H1 (cell line): ENCODE measurements around the gene LHX2. TPM values are rescaled to one million over a fixed set of nuclear protein-coding genes. Genes with fewer than 3 reads are reported as not detected.
A peak's percentile ranks its signal among the peaks of the same experiment; 100 is the strongest.

Source experiments
- CTCF ChIA-PET: fragments of 300-600 bp; sonication (Branson Sonifier 250); formaldehyde crosslinking; loops from one replicate; lab custom pipeline; 2021; ENCODE audit not compliant: partially characterized antibody; lab: Charles Lee
- POLR2A ChIA-PET: fragments of 300-600 bp; sonication (Branson Sonifier 250); formaldehyde crosslinking; loops from one replicate; lab custom pipeline; 2021; ENCODE audit warnings: inconsistent platforms; ENCODE audit not compliant: partially characterized antibody; lab: Charles Lee
- DNase-seq, 2 experiments: peaks; one replicate each; pipeline versions ENCODE4 v3.0.0 to v3.0.0-alpha.2; 2010 to 2022; ENCODE audit warnings: low spot score in 2 of 2, low read depth in 1 of 2, mixed read lengths in 1 of 2
- FAIRE-seq: peaks from 2 replicates; lab custom pipeline; 2011; peaks lifted over from hg19 to GRCh38; lab: Jason Lieb, UNC
- H2AFZ ChIP-seq: 2 replicates; pipeline ENCODE4 v1.8.1; 2012; ENCODE audit warnings: low read length, inconsistent platforms
- H2AK5ac ChIP-seq: 2 replicates; pipeline ENCODE4 v1.6.1; 2013; ENCODE audit warnings: low read depth, low read length
- H2BK120ac ChIP-seq: replicated peaks from 2 replicates; pipeline ENCODE3; 2013; ENCODE audit warnings: low read depth, low read length, inconsistent platforms
- H2BK12ac ChIP-seq: 2 replicates; pipeline ENCODE4 v1.6.1; 2013; ENCODE audit warnings: low read depth, low read length
- H2BK15ac ChIP-seq: 2 replicates; pipeline ENCODE4 v1.6.1; 2013; ENCODE audit warnings: low read length
- H2BK20ac ChIP-seq: 2 replicates; pipeline ENCODE4 v1.6.1; 2013; ENCODE audit warnings: low read length
- H2BK5ac ChIP-seq: 2 replicates; pipeline ENCODE4 v1.6.1; 2013; ENCODE audit warnings: low read depth, low read length
- H3K14ac ChIP-seq: 2 replicates; pipeline ENCODE4 v1.6.1; 2013; ENCODE audit warnings: inconsistent platforms; ENCODE audit not compliant: insufficient read length
- H3K18ac ChIP-seq: 2 replicates; pipeline ENCODE4 v1.6.1; 2013; ENCODE audit warnings: low read length; ENCODE audit errors: extremely low read depth
- H3K23ac ChIP-seq: 2 replicates; pipeline ENCODE4 v1.6.1; 2013; ENCODE audit warnings: inconsistent platforms; ENCODE audit not compliant: insufficient read length
- H3K23me2 ChIP-seq: 2 replicates; pipeline ENCODE4 v1.6.1; 2013; ENCODE audit warnings: low read depth, low read length
- H3K27ac ChIP-seq: 2 replicates; pipeline ENCODE4 v1.6.1; 2011; ENCODE audit warnings: low read depth, low read length, inconsistent platforms
- H3K27me3 ChIP-seq, 4 experiments: replicated peaks in 1 of 4; 1 replicate in 1 of 4; 2 replicates in 3 of 4; pipeline versions ENCODE4 v1.6.1 to v1.8.1; 2011 to 2013; ENCODE audit warnings: low read length in 3 of 4, mild to moderate bottlenecking in 3 of 4, inconsistent platforms in 2 of 4, mixed read lengths in 2 of 4, moderate library complexity in 1 of 4; ENCODE audit not compliant: control insufficient read depth in 3 of 4, insufficient read depth in 3 of 4; ENCODE audit errors: extremely low read depth in 1 of 4
- H3K36me3 ChIP-seq, 4 experiments: 2 replicates each; pipeline versions ENCODE4 v1.6.1 to v1.8.1; 2011 to 2013; ENCODE audit warnings: mild to moderate bottlenecking in 4 of 4, low read length in 3 of 4, moderate library complexity in 2 of 4, control low read depth in 1 of 4, inconsistent platforms in 1 of 4; ENCODE audit not compliant: insufficient read depth in 4 of 4, control insufficient read depth in 2 of 4
- H3K4ac ChIP-seq: replicated peaks from 2 replicates; pipeline ENCODE3; 2013; ENCODE audit warnings: low read length, low read depth, mixed read lengths, inconsistent platforms; ENCODE audit not compliant: insufficient read length
- H3K4me1 ChIP-seq, 4 experiments: replicated peaks in 1 of 4; 1 replicate in 1 of 4; 2 replicates in 3 of 4; pipeline versions ENCODE4 v1.6.1 to v1.8.1; 2011 to 2013; ENCODE audit warnings: low read length in 3 of 4, inconsistent platforms in 2 of 4, mixed read lengths in 1 of 4; ENCODE audit not compliant: insufficient read depth in 4 of 4, control insufficient read depth in 3 of 4
- H3K4me2 ChIP-seq, 2 experiments: 2 replicates each; pipeline versions ENCODE4 v1.6.1 to v1.8.1; 2011 to 2013; ENCODE audit warnings: low read depth in 2 of 2, low read length in 2 of 2, control low read depth in 1 of 2, inconsistent platforms in 1 of 2, mild to moderate bottlenecking in 1 of 2; ENCODE audit not compliant: insufficient read depth in 1 of 2
- H3K4me3 ChIP-seq, 4 experiments: fragments of 200-600, 300-600 bp in 1 of 4; sonication (generic), shearing (Covaris generic), sonication (Bioruptor Twin) in 1 of 4; 2 replicates each; pipeline versions ENCODE4 v1.5.1 to v1.8.1; 2011 to 2016; ENCODE audit warnings: low read length in 4 of 4, low read depth in 3 of 4, control low read depth in 2 of 4, inconsistent platforms in 2 of 4, mild to moderate bottlenecking in 2 of 4, mixed read lengths in 1 of 4, moderate library complexity in 1 of 4; ENCODE audit not compliant: insufficient read depth in 2 of 4; ENCODE audit errors: extremely low read depth in 1 of 4
- H3K56ac ChIP-seq: replicated peaks from 2 replicates; pipeline ENCODE3; 2013; ENCODE audit warnings: low read depth, mild to moderate bottlenecking, mixed read lengths, low read length, inconsistent platforms; ENCODE audit not compliant: insufficient read length
- H3K79me1 ChIP-seq: 2 replicates; pipeline ENCODE4 v1.6.1; 2013; ENCODE audit warnings: low read depth, low read length, control low read depth
- H3K79me2 ChIP-seq, 2 experiments: 2 replicates each; pipeline versions ENCODE4 v1.6.1 to v1.8.1; 2012 to 2013; ENCODE audit warnings: low read length in 2 of 2, mild to moderate bottlenecking in 2 of 2, inconsistent platforms in 1 of 2; ENCODE audit not compliant: insufficient read depth in 2 of 2, control insufficient read depth in 1 of 2
- H3K9ac ChIP-seq, 4 experiments: replicated peaks in 1 of 4; 1 replicate in 1 of 4; 2 replicates in 3 of 4; pipeline versions ENCODE4 v1.6.1 to v1.8.1; 2011 to 2013; ENCODE audit warnings: low read depth in 3 of 4, low read length in 3 of 4, control low read depth in 2 of 4, mild to moderate bottlenecking in 2 of 4, moderate library complexity in 2 of 4, inconsistent platforms in 1 of 4; ENCODE audit errors: extremely low read depth in 1 of 4
- H3K9me3 ChIP-seq, 2 experiments: 2 replicates each; pipeline versions ENCODE4 v1.6.1 to v1.8.1; 2012 to 2013; ENCODE audit warnings: mild to moderate bottlenecking in 2 of 2, moderate library complexity in 2 of 2, control low read depth in 1 of 2, inconsistent platforms in 1 of 2, low read depth in 1 of 2, low read length in 1 of 2, mixed read lengths in 1 of 2; ENCODE audit not compliant: insufficient read depth in 2 of 2
- H4K20me1 ChIP-seq, 2 experiments: replicated peaks in 1 of 2; 2 replicates each; pipeline versions ENCODE3 to v1.8.1; 2011 to 2013; ENCODE audit warnings: inconsistent platforms in 2 of 2, low read length in 2 of 2, mild to moderate bottlenecking in 1 of 2; ENCODE audit not compliant: insufficient read depth in 2 of 2, control insufficient read depth in 1 of 2
- H4K5ac ChIP-seq: 2 replicates; pipeline ENCODE4 v1.6.1; 2013; ENCODE audit warnings: low read length, low read depth, mixed read lengths, inconsistent platforms; ENCODE audit not compliant: insufficient read length
- H4K8ac ChIP-seq: 2 replicates; pipeline ENCODE4 v1.8.0; 2013; ENCODE audit warnings: mild to moderate bottlenecking, moderate library complexity, low read length, inconsistent platforms; ENCODE audit not compliant: insufficient read depth; ENCODE audit errors: extremely low read depth
- H4K91ac ChIP-seq: replicated peaks from 2 replicates; pipeline ENCODE3; 2013; ENCODE audit warnings: low read length, mixed read lengths, inconsistent platforms; ENCODE audit not compliant: insufficient read length
- KDM1A ChIP-seq: fragments of 200-600, 300-600 bp; sonication (generic); IDR thresholded peaks from 2 replicates; pipeline ENCODE4 v1.7.1; 2016; ENCODE audit warnings: mild to moderate bottlenecking, low read length, borderline replicate concordance
- NANOG ChIP-seq: IDR thresholded peaks from 2 replicates; pipeline ENCODE4 v1.6.1; 2011; ENCODE audit warnings: low read length, low read depth, mild to moderate bottlenecking, inconsistent platforms; ENCODE audit not compliant: insufficient read depth, poor library complexity, severe bottlenecking
- PHF8 ChIP-seq: fragments of 200-600 bp; sonication (generic); conservative IDR thresholded peaks from 2 replicates; pipeline ENCODE4 v1.7.1; 2012; ENCODE audit warnings: low read depth, mild to moderate bottlenecking, inconsistent platforms, low read length, moderate library complexity
- RBBP5 ChIP-seq: IDR thresholded peaks from 2 replicates; pipeline ENCODE4 v1.7.1; 2012; ENCODE audit warnings: low read depth, mild to moderate bottlenecking, inconsistent platforms, low read length, moderate library complexity, borderline replicate concordance
- SP4 ChIP-seq: IDR thresholded peaks from 2 replicates; pipeline ENCODE4 v1.6.1; 2012; ENCODE audit warnings: low read length, inconsistent platforms
- WGBS, 2 experiments: shearing (Covaris generic) in 1 of 2; methylation state at CpG; one replicate each; pipeline versions ENCODE4 v1.1.6 to v1.1.7; 2013 to 2015; ENCODE audit warnings: low lambda C conversion rate in 2 of 2, mixed read lengths in 2 of 2, inconsistent platforms in 1 of 2, low coverage in 1 of 2, missing lambda C conversion rate in 1 of 2; ENCODE audit not compliant: insufficient replicate concordance in 2 of 2, insufficient coverage in 1 of 2, insufficient read length in 1 of 2; ENCODE audit errors: extremely low coverage in 1 of 2, missing lambda C conversion rate in 1 of 2; 5-methylcytosine and 5-hydroxymethylcytosine counted together
- long read RNA-seq, 2 experiments: library from RNA in 1 of 2; library from capped mRNA in 1 of 2; stranded (forward); transcript quantifications; one replicate each; pipeline ENCODE4 v2.0.0, GENCODE V29; 2021; ENCODE audit warnings: inconsistent platforms in 1 of 2
- polyA minus RNA-seq, 3 experiments: library from RNA; depleted of rRNA, polyadenylated mRNA; stranded (reverse); fragments of >200 nt; gene quantifications; 1 replicate in 2 of 3; 2 replicates in 1 of 3; pipeline ENCODE4 v1.2.3, GENCODE V29; 2011
- polyA plus RNA-seq, 7 experiments: library from polyadenylated mRNA; depleted of rRNA in 3 of 7; stranded (reverse) in 5 of 7; unstranded in 2 of 7; fragments of >200 nt in 5 of 7; fragments of 200-250 nt in 2 of 7; gene quantifications; 1 replicate in 5 of 7; 2 replicates in 1 of 7; 4 replicates in 1 of 7; pipeline versions ENCODE4 v1.2.1 to v1.2.3, GENCODE V29; 2011 to 2013; ENCODE audit warnings: missing spikeins in 2 of 7, mixed read lengths in 2 of 7
- total RNA-seq: library from RNA; stranded (reverse); fragmentation: NEBNext Ultra II Directional; extraction: Animal tissue kit (Norgen Biotek cat#: 25700); gene quantifications from 2 replicates; pipeline ENCODE4 v1.2.1, GENCODE V29; 2021
- TF ChIP-seq, protein P1 (sequence below): IDR thresholded peaks from 2 replicates; pipeline ENCODE4 v1.6.1; 2012; ENCODE audit warnings: inconsistent platforms

The LHX2 gene, protein sequence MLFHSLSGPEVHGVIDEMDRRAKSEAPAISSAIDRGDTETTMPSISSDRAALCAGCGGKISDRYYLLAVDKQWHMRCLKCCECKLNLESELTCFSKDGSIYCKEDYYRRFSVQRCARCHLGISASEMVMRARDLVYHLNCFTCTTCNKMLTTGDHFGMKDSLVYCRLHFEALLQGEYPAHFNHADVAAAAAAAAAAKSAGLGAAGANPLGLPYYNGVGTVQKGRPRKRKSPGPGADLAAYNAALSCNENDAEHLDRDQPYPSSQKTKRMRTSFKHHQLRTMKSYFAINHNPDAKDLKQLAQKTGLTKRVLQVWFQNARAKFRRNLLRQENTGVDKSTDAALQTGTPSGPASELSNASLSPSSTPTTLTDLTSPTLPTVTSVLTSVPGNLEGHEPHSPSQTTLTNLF
- total RNA-seq (0.11 and 0.17 TPM in 2 replicates), polyA plus RNA-seq (2011; rRNA removed) (0.72 and 0.86 TPM in 2 replicates), polyA minus RNA-seq (2011; rRNA and poly(A)+ RNA removed) (0.49 TPM in 1 of 2 replicates, not detected in the other)
- 0.66 TPM for polyA plus RNA-seq (2011; cell fraction: cytosol; rRNA removed)
- 0.20 TPM for polyA plus RNA-seq (2011; cell fraction: nucleus; rRNA removed)
- polyA plus RNA-seq (2012, experiment 1 of 2) = 0.31 to 0.59 TPM (median 0.37 TPM) in 3 of 4 replicates, not detected in the other
- polyA plus RNA-seq (2012, experiment 2 of 2) = 0.66 TPM
- polyA plus RNA-seq (2013, experiment 1 of 2) = 0.34 TPM
- polyA plus RNA-seq (2013, experiment 2 of 2) = 0.20 TPM
- not detected for polyA minus RNA-seq (2011; cell fraction: cytosol; rRNA and poly(A)+ RNA removed)
- 0.50 TPM for polyA minus RNA-seq (2011; cell fraction: nucleus; rRNA and poly(A)+ RNA removed)
- long read RNA-seq, experiment 1 = 0 reads
- long read RNA-seq, experiment 2 = 0 reads

DNA sequence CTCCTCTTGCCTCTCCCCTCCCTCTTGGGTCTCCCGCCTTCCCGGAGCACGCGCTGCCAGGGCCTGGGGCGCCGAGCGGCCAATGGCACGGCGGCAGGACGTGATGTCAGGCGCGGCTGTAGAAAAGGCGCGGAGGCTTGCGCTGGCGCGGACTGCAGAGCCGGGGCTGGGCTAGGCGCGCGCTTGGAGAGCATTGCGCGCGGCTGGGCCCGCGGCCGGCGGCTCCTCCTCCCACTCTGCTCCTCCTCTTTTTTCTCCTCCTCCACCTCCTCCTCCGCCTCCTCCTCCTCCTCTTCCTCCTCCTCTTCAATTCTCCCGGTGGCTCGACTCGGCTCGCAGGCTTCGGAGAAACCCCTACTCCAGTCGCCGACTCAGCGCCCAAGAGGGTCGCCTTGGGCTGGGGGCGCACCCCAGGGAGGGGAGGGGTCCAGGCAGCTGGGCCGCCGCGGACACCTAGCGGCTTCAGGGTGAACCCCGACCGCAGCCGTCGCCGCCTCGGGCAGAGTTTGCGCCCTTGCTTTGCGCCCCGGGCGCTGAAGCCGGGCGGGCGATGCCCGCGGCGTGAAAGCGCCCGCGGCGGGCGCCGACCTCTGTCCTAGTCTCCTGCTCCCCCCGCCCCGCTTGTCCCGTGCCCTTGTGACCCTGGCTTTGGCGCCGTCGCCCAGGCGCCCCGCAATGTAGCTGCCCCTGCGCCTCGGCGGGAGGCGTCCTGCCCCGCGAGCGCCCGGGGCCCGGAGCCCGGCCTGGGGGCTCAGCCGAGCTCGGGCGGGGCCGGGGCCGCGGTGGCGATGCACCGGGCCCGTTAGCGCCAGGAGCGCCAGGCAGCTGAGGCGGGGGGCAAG is at the start of gene LHX2:
TSS of gene LHX2 (plus strand) at position 309 of the 842 bp plus-strand sequence. CDS start 581 bp downstream, outside the sequence.
- H3K9ac ChIP-seq = no peak within 1 kb of the TSS
- H4K20me1 ChIP-seq = peaks cover 28 to 33% of the 10 kb centered on the region in 2 experiments
- H2AK5ac ChIP-seq = no peak within 1 kb of the TSS
- H2AFZ ChIP-seq = no peak within 1 kb of the TSS; the same call in 1 of the 2 replicates
- H3K9me3 ChIP-seq = no peaks in the 10 kb centered on the region
- H3K4me3 ChIP-seq = peak within 1 kb of the TSS; percentile 14 to 56 (median 30); a peak in 6 of 8 replicates
- no peak within 1 kb of the TSS for H2BK12ac ChIP-seq
- no peak within 1 kb of the TSS for H3K23ac ChIP-seq
- ChIA-PET CTCF (interaction anchor here (0.8 to 6.0 kb wide), 5 partner anchors 8 to 496 kb away, joined by 3 to 25 read pairs (median 4); no protein-coding TSS in a partner anchor), POLR2A (interaction anchor here (1.0 to 2.1 kb wide), 3 partner anchors 11 to 15 kb away, joined by 3 to 6 read pairs (median 4); no protein-coding TSS in a partner anchor)
- H2BK5ac ChIP-seq = no peak within 1 kb of the TSS
- no peaks in the 10 kb centered on the region for H3K79me1 ChIP-seq
- H2BK120ac ChIP-seq = no peak within 1 kb of the TSS
- H3K56ac ChIP-seq = no peak within 1 kb of the TSS
- no peak within 1 kb of the TSS for H3K14ac ChIP-seq
- FAIRE-seq = no peak
- DNase-seq = peak; percentile 88
- H4K91ac ChIP-seq = no peak within 1 kb of the TSS
- H3K27me3 ChIP-seq = peaks cover 91 to 98% (median 96%) of the 10 kb centered on the region in 4 experiments
- H3K23me2 ChIP-seq = peaks cover 2% of the 10 kb centered on the region; the same call in 1 of the 2 replicates
- no peaks in the 10 kb centered on the region for H3K79me2 ChIP-seq
- no peak within 1 kb of the TSS for H3K27ac ChIP-seq
- peak within 1 kb of the TSS; percentile 51 to 73 for H3K4me2 ChIP-seq
- H4K8ac ChIP-seq = peak within 1 kb of the TSS; percentile 62
- no peak within 1 kb of the TSS; the same call in 1 of the 2 replicates for H2BK15ac ChIP-seq
- H3K36me3 ChIP-seq = peaks cover 0 to 13% (median 0%) of the 10 kb centered on the region in 4 experiments; a peak in 1 of 8 replicates
- WGBS, 2 experiments = 0% methylated on average over 13 of the region's 95 CpGs; no CpG with 5 or more reads in 1 of the 2 experiments
- no peak within 1 kb of the TSS; the same call in 1 of the 2 replicates for H3K18ac ChIP-seq
- H2BK20ac ChIP-seq = no peak within 1 kb of the TSS
- H4K5ac ChIP-seq = no peak within 1 kb of the TSS
- H3K4me1 ChIP-seq = peaks cover 15 to 65% (median 26%) of the 10 kb centered on the region in 4 experiments
- no peak within 1 kb of the TSS for H3K4ac ChIP-seq
- TF ChIP-seq NANOG = no peak
- TF ChIP-seq PHF8 = no peak
- no peak for TF ChIP-seq RBBP5
- no peak for TF ChIP-seq SP4
- TF ChIP-seq, protein P1, sequence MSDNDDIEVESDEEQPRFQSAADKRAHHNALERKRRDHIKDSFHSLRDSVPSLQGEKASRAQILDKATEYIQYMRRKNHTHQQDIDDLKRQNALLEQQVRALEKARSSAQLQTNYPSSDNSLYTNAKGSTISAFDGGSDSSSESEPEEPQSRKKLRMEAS = peak; percentile 98
- TF ChIP-seq KDM1A = 0 out of 2 replicates have a peak, but pooled peaks have one; percentile 13
